ENCODE data around the gene LRRC59. TPM values are rescaled to one million over a fixed set of nuclear protein-coding genes. Genes with fewer than 3 reads are reported as not detected.

The LRRC59 gene
- total and polyA plus RNA-seq, 2 of the 8 experiments (the other 6 are each of a cell fraction or from before 2014, with no cell fraction given) = 48.3 to 117 TPM

DNA sequence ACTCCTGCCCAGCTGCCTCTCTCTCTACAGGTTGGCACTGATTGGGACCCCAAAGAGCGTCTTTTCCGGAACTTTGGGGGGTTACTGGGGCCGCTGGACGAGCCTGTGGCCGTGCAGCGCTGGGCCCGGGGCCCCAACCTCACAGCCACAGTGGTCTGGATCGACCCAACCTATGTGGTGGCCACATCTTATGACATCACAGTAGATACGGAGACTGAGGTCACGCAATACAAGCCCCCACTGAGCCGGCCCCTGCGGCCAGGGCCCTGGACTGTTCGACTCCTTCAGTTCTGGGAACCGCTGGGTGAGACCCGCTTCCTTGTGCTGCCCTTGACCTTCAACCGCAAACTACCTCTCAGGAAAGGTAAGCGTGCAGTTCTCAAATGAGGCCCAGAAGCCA lies 39.1 kb downstream of the LRRC59 start:
- H3K79me1 ChIP-seq (ENCODE audit: low read depth, low read length) = no peaks in the 10 kb centered on the region
- no peak overlapping the region for H2BK120ac ChIP-seq (replicated peaks; ENCODE audit: low read depth, low read length)
- H2BK20ac ChIP-seq (ENCODE audit: low read length) = no peak overlapping the region
- no peak overlapping the region for H3K4me3 ChIP-seq (ENCODE audit: extremely low read depth in 1 of 4, insufficient read depth in 2 of 4, low read depth in 3 of 4, low read length in 4 of 4)
- no peaks in the 10 kb centered on the region for H3K9me3 ChIP-seq (ENCODE audit: insufficient read depth in 2 of 2, low read depth in 1 of 2, low read length in 1 of 2)
- H3K27me3 ChIP-seq (replicated peaks in 1 of 4; ENCODE audit: control insufficient read depth in 3 of 4, extremely low read depth in 1 of 4, insufficient read depth in 3 of 4, low read length in 3 of 4) = no peaks in the 10 kb centered on the region
- peaks cover 0 to 9% (median 2%) of the 10 kb centered on the region in 4 experiments; a peak in 4 of 7 replicates for H3K4me1 ChIP-seq (replicated peaks in 1 of 4; ENCODE audit: control insufficient read depth in 3 of 4, insufficient read depth in 4 of 4, low read length in 3 of 4)
- H3K23me2 ChIP-seq (ENCODE audit: low read depth, low read length) = no peaks in the 10 kb centered on the region
- H3K18ac ChIP-seq (ENCODE audit: extremely low read depth, low read length) = no peak overlapping the region
- FAIRE-seq = no peak
- 95% methylated on average over 14 of the region's 17 CpGs; no CpG with 5 or more reads in 1 of the 2 experiments for WGBS, 2 experiments (ENCODE audit: extremely low coverage in 1 of 2, insufficient coverage in 1 of 2, insufficient read length in 1 of 2, insufficient replicate concordance in 2 of 2, low coverage in 1 of 2, low lambda C conversion rate in 2 of 2, missing lambda C conversion rate in 1 of 2)
- no peak overlapping the region for H2BK12ac ChIP-seq (ENCODE audit: low read depth, low read length)
- H2BK15ac ChIP-seq (ENCODE audit: low read length) = no peak overlapping the region
- H3K14ac ChIP-seq (ENCODE audit: insufficient read length) = no peak overlapping the region
- no peak overlapping the region for H3K4ac ChIP-seq (replicated peaks; ENCODE audit: insufficient read length, low read depth, low read length)
- TF ChIP-seq POLR2A (IDR thresholded peaks at IDR 0.05; ENCODE audit: control extremely low read depth in 1 of 2, low read depth in 2 of 2, low read length in 2 of 2) (no peak), EGR1 (IDR thresholded peaks at IDR 0.05; ENCODE audit: borderline replicate concordance, low read depth, low read length) (no peak)
- H4K5ac ChIP-seq (ENCODE audit: insufficient read length, low read depth, low read length) = no peak overlapping the region
- H2AK5ac ChIP-seq (ENCODE audit: low read depth, low read length) = no peak overlapping the region
- ChIA-PET POLR2A (ENCODE audit: partially characterized antibody) (interaction anchor here (1.3 to 20.2 kb wide), 3 partner anchors 8 to 148 kb away, joined by 3 to 313 read pairs (median 135); partner anchors contain the start of genes EME1, LRRC59, MRPL27 and XYLT2), CTCF (ENCODE audit: partially characterized antibody) (interaction anchor here (1.2 to 1.6 kb wide), 3 partner anchors 46 to 188 kb away, joined by 3 to 4 read pairs (median 3); no protein-coding TSS in a partner anchor)
- peaks cover 6 to 16% of the 10 kb centered on the region in 2 experiments for H4K20me1 ChIP-seq (replicated peaks in 1 of 2; ENCODE audit: control insufficient read depth in 1 of 2, insufficient read depth in 2 of 2, low read length in 2 of 2)
- H2BK5ac ChIP-seq (ENCODE audit: low read depth, low read length) = no peak overlapping the region
- no peak overlapping the region for H2AFZ ChIP-seq (ENCODE audit: low read length)
- no peak for DNase-seq (ENCODE audit: low read depth in 1 of 2, low spot score in 2 of 2)
- H3K79me2 ChIP-seq (ENCODE audit: control insufficient read depth in 1 of 2, insufficient read depth in 2 of 2, low read length in 2 of 2) = no peaks in the 10 kb centered on the region
- H3K23ac ChIP-seq (ENCODE audit: insufficient read length) = no peak overlapping the region
- H3K9ac ChIP-seq (replicated peaks in 1 of 4; ENCODE audit: extremely low read depth in 1 of 4, low read depth in 3 of 4, low read length in 3 of 4) = no peak overlapping the region
- H4K91ac ChIP-seq (replicated peaks; ENCODE audit: insufficient read length, low read length) = no peak overlapping the region
- no peak overlapping the region for H3K27ac ChIP-seq (ENCODE audit: low read depth, low read length)
- peaks cover 14 to 54% (median 31%) of the 10 kb centered on the region in 4 experiments for H3K36me3 ChIP-seq (ENCODE audit: control insufficient read depth in 2 of 4, insufficient read depth in 4 of 4, low read length in 3 of 4)
- H3K4me2 ChIP-seq (ENCODE audit: insufficient read depth in 1 of 2, low read depth in 2 of 2, low read length in 2 of 2) = no peak overlapping the region
- H4K8ac ChIP-seq (ENCODE audit: extremely low read depth, insufficient read depth, low read length) = no peak overlapping the region
- H3K56ac ChIP-seq (replicated peaks; ENCODE audit: insufficient read length, low read depth, low read length) = no peak overlapping the region
